Lung (tissue), 12 donors: ENCODE data around the gene ZNF793. TPM values are rescaled to one million over a fixed set of nuclear protein-coding genes. Genes with fewer than 3 reads are reported as not detected.

Source experiments
- ATAC-seq: fragments of 200-7000 bp; cut with Tn5 transposase; one replicate; pipeline ENCODE4 v1.9.1; 2020; ENCODE audit warnings: moderate number of reproducible peaks; ENCODE audit not compliant: insufficient read depth, low FRiP score
- DNase-seq, 3 donors: peaks; one replicate each; pipeline ENCODE4 v3.0.0-alpha.2; 2013 to 2017
- H3K27ac ChIP-seq, 2 donors: one replicate each; pipeline ENCODE4 v1.5.1; 2013; ENCODE audit warnings: mild to moderate bottlenecking in 2 of 2, moderate library complexity in 2 of 2, control low read depth in 1 of 2, inconsistent platforms in 1 of 2, low read depth in 1 of 2, low read length in 1 of 2
- H3K27me3 ChIP-seq, 3 donors: one replicate each; pipeline ENCODE4 v1.5.1; 2013; ENCODE audit warnings: low read length in 2 of 3; ENCODE audit not compliant: control insufficient read depth in 3 of 3, insufficient read depth in 3 of 3
- H3K36me3 ChIP-seq, 4 donors: one replicate each; pipeline ENCODE4 v1.5.1; 2013; ENCODE audit warnings: low read length in 4 of 4, mild to moderate bottlenecking in 1 of 4, moderate library complexity in 1 of 4; ENCODE audit not compliant: control insufficient read depth in 4 of 4, insufficient read depth in 4 of 4
- H3K4me1 ChIP-seq, 5 donors: one replicate each; pipeline ENCODE4 v1.5.1; 2013; ENCODE audit warnings: low read length in 5 of 5, mild to moderate bottlenecking in 2 of 5, moderate library complexity in 1 of 5; ENCODE audit not compliant: control insufficient read depth in 5 of 5, insufficient read depth in 5 of 5
- H3K4me3 ChIP-seq: one replicate; pipeline ENCODE4 v1.5.1; 2013; ENCODE audit warnings: mild to moderate bottlenecking, control low read depth, moderate library complexity
- H3K9ac ChIP-seq, 2 donors: one replicate each; pipeline ENCODE4 v1.5.1; 2013; ENCODE audit warnings: low read length in 2 of 2, control low read depth in 1 of 2; ENCODE audit not compliant: insufficient read depth in 1 of 2
- H3K9me3 ChIP-seq, 4 donors: one replicate each; pipeline ENCODE4 v1.5.1; 2013; ENCODE audit warnings: low read length in 3 of 4, mild to moderate bottlenecking in 1 of 4, moderate library complexity in 1 of 4; ENCODE audit not compliant: control insufficient read depth in 4 of 4, insufficient read depth in 3 of 4
- CTCF ChIP-seq: IDR thresholded peaks from 2 replicates; pipeline ENCODE4 v1.5.1; 2012; ENCODE audit warnings: mild to moderate bottlenecking; ENCODE audit errors: control extremely low read depth, extremely low read depth
- WGBS, 2 donors: extraction: QIAGEN DNeasy Blood & Tissue Kit; methylation state at CpG; one replicate each; pipeline ENCODE4 v1.1.7; 2013; 5-methylcytosine and 5-hydroxymethylcytosine counted together
- polyA plus RNA-seq, 2 donors: library from polyadenylated mRNA; stranded (reverse); fragments of 200-250 nt; gene quantifications; one replicate each; pipeline ENCODE4 v1.2.1, GENCODE V29; 2013
- total RNA-seq, 2 donors: library from RNA; depleted of rRNA in 1 of 2; stranded (reverse); fragments of >200 nt in 1 of 2; gene quantifications; one replicate each; pipeline ENCODE4 v1.2.1, GENCODE V29; 2014 to 2021
- donor health status: control.
- donor health status: control.
- donor health status: Bipolar disorder and iron deficiency.
- donor health status: healthy.
- donor health status: DM: yes; HTN: yes; CAD: no.

Gene ZNF793
- total and polyA plus RNA-seq, 4 donors = 1.1 to 15.8 (median 3.3) TPM

DNA sequence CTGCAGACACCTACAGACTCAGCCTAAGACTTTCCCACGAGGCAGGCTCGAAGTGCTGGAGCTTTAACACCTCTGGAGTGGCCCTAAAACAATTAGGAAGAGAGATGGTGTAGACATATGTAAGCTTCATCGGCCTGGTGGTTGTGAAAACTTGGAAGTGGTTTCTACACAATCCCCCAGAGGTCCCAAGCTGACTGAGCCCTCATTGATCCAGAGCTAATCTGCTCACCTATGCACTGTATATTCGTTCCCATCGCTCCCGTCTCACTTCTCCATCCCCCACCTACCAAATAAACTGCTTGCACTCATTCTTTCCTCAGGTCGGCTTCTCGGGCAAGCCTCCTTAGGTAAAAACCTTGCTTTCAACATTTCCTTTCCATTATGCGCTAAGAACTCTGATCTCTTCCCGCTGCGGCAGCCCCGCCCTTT is 767 bp upstream of the ZNF793 start:
- ATAC-seq (no peak), DNase-seq (no peak)
- H3K36me3 ChIP-seq = no peaks in the 10 kb centered on the region
- H3K27ac ChIP-seq = peak overlapping the region; percentile 84 to 97
- H3K27me3 ChIP-seq = no peaks in the 10 kb centered on the region
- H3K9ac ChIP-seq = peak overlapping the region; percentile 96 to 100
- peak overlapping the region; percentile 53 for H3K4me3 ChIP-seq
- no peak for TF ChIP-seq CTCF
- peaks cover 0 to 29% (median 0%) of the 10 kb centered on the region in 4 donors for H3K9me3 ChIP-seq
- peaks cover 0 to 13% (median 4%) of the 10 kb centered on the region in 5 donors for H3K4me1 ChIP-seq
- 4 to 6% methylated on average over 12 of the region's 12 CpGs for WGBS, 2 donors

DNA sequence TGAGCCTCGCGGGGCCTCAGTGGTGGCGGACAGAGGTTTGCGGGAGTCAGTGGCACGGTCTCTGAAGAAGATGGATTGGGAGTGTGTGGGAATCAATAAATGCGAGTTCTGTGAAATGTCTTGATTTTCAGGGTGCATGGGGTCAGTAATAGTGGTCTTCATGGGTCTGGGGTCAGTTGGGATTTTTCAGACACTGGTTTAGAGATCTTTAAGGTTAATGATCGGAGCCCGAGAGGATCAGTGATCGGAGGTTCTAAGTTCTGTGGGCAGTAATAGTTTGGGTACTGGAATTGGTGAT is 377 bp downstream of the ZNF793 start:
- Histone ChIP-seq H3K36me3 (peaks cover 0 to 5% (median 1%) of the 10 kb centered on the region in 4 donors), H3K9ac (peak overlapping the region; percentile 96 to 100), H3K27ac (peak overlapping the region in 1 of 2 donors; percentile 84), H3K4me3 (peak overlapping the region; percentile 53), H3K9me3 (peaks cover 0 to 31% (median 0%) of the 10 kb centered on the region in 4 donors), H3K27me3 (no peaks in the 10 kb centered on the region), H3K4me1 (peaks cover 0 to 13% (median 4%) of the 10 kb centered on the region in 5 donors)
- DNase-seq (no peak), ATAC-seq (no peak)
- TF ChIP-seq CTCF = no peak
- WGBS, 2 donors = 2 to 5% methylated on average over 9 of the region's 9 CpGs

DNA sequence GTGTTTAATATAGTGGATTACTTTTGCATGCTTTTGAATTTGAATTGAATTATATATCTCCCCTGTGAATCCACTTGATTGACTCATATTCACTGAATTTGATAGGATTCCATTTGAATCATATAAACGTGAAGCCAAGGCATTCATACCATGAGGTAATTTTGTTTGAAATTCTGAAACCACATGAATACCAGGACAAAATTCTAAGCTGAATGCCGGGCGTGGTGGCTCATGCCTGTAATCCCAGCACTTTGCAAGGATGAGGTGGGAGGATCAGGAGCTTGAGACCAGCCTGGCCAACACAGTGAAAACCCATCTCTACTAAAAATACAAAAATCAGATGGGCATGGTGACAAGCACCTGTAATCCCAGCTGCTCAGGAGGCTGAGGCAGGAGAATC is 4.4 kb downstream of the ZNF793 start:
- Histone ChIP-seq H3K4me3 (no peak overlapping the region), H3K27me3 (no peaks in the 10 kb centered on the region), H3K4me1 (peaks cover 0 to 6% (median 2%) of the 10 kb centered on the region in 5 donors), H3K36me3 (peaks cover 2 to 10% (median 6%) of the 10 kb centered on the region in 4 donors), H3K27ac (no peak overlapping the region), H3K9ac (no peak overlapping the region), H3K9me3 (peaks cover 0 to 26% (median 0%) of the 10 kb centered on the region in 4 donors)
- TF ChIP-seq CTCF = no peak
- no peak for DNase-seq
- WGBS, 2 donors = 93 to 95% methylated on average over 3 of the region's 3 CpGs
- no peak for ATAC-seq

GRCh38 chr19:37511821-37512220 is 5.1 kb downstream of the ZNF793 start:
- WGBS, 2 donors = 90 to 95% methylated on average over 3 of the region's 3 CpGs
- no peaks in the 10 kb centered on the region for H3K27me3 ChIP-seq
- H3K27ac ChIP-seq = no peak overlapping the region
- peaks cover 2 to 13% (median 6%) of the 10 kb centered on the region in 4 donors for H3K36me3 ChIP-seq
- no peak overlapping the region for H3K9ac ChIP-seq
- H3K9me3 ChIP-seq = peaks cover 0 to 23% (median 0%) of the 10 kb centered on the region in 4 donors
- TF ChIP-seq CTCF = no peak
- DNase-seq (no peak), ATAC-seq (no peak)
- no peak overlapping the region for H3K4me3 ChIP-seq
- peaks cover 0 to 6% (median 2%) of the 10 kb centered on the region in 5 donors for H3K4me1 ChIP-seq
